ENCODE measurements around the gene PEX10.
A peak's percentile ranks its signal among the peaks of the same experiment; 100 is the strongest.

Gene PEX10

GRCh38 chr1:2412395-2412772 lies at the start of gene PEX10:
Gene PEX10 (minus strand): TSS chr1:2412564. CDS start chr1:2412502, 62 bp downstream.
- Histone ChIP-seq H3K4me1 (ENCODE audit: insufficient read depth, low read length) (peaks cover 42% of the 10 kb centered on the region), H3K9ac (ENCODE audit: low read depth, low read length) (peak within 1 kb of the TSS; percentile 99), H2AFZ (ENCODE audit: low read depth, low read length) (peak within 1 kb of the TSS; percentile 93), H3K27me3 (ENCODE audit: insufficient read depth, low read length, poor library complexity) (no peaks in the 10 kb centered on the region), H3K9me3 (ENCODE audit: insufficient read depth, low read length, severe bottlenecking) (no peaks in the 10 kb centered on the region), H3K79me2 (ENCODE audit: insufficient read depth, low read length) (peaks cover 10% of the 10 kb centered on the region), H3K27ac (ENCODE audit: low read length) (peak within 1 kb of the TSS; percentile 86), H4K20me1 (ENCODE audit: insufficient read depth, low read length) (peaks cover 3% of the 10 kb centered on the region; the same call in 1 of the 2 replicates), H3K4me2 (ENCODE audit: insufficient read depth, low read length) (peak within 1 kb of the TSS; percentile 72), H3K4me3 (ENCODE audit: low read depth in 1 of 2, low read length in 2 of 2) (peak within 1 kb of the TSS; percentile 56 to 99), H3K36me3 (ENCODE audit: insufficient read depth, low read length) (peaks cover 18% of the 10 kb centered on the region)
- TF ChIP-seq CTCF (IDR thresholded peaks at IDR 0.05; ENCODE audit: borderline replicate concordance, extremely low read depth, low read length, poor library complexity, severe bottlenecking) (no peak), EZH2 (IDR thresholded peaks at IDR 0.05; ENCODE audit: borderline replicate concordance, low read depth, low read length, severe bottlenecking) (no peak)
- ATAC-seq (ENCODE audit: insufficient read depth, low read depth) (peak; percentile 84), DNase-seq (peak; percentile 99)

- peaks cover 10% of the 10 kb centered on the region for H4K20me1 ChIP-seq (ENCODE audit: insufficient read depth, low read length)
- H3K9ac ChIP-seq (ENCODE audit: low read depth, low read length), result no peak overlapping the region
- no peak for TF ChIP-seq EZH2 (IDR thresholded peaks at IDR 0.05; ENCODE audit: borderline replicate concordance, low read depth, low read length, severe bottlenecking)
- no peak for TF ChIP-seq CTCF (IDR thresholded peaks at IDR 0.05; ENCODE audit: borderline replicate concordance, extremely low read depth, low read length, poor library complexity, severe bottlenecking)
- no peaks in the 10 kb centered on the region for H3K4me1 ChIP-seq (ENCODE audit: insufficient read depth, low read length)
- no peaks in the 10 kb centered on the region for H3K27me3 ChIP-seq (ENCODE audit: insufficient read depth, low read length, poor library complexity)
- H3K9me3 ChIP-seq (ENCODE audit: insufficient read depth, low read length, severe bottlenecking), result no peaks in the 10 kb centered on the region
- H2AFZ ChIP-seq (ENCODE audit: low read depth, low read length), result no peak overlapping the region
- DNase-seq (no peak), ATAC-seq (ENCODE audit: insufficient read depth, low read depth) (no peak)
- H3K27ac ChIP-seq (ENCODE audit: low read length), result no peak overlapping the region
- H3K79me2 ChIP-seq (ENCODE audit: insufficient read depth, low read length), result no peaks in the 10 kb centered on the region
- H3K4me3 ChIP-seq (ENCODE audit: low read depth in 1 of 2, low read length in 2 of 2), result no peak overlapping the region
- H3K4me2 ChIP-seq (ENCODE audit: insufficient read depth, low read length), result no peak overlapping the region
- no peaks in the 10 kb centered on the region for H3K36me3 ChIP-seq (ENCODE audit: insufficient read depth, low read length)
Measured at GRCh38 chr1:2460996-2461751, 48.8 kb upstream of the PEX10 start.

GRCh38 chr1:2460203-2460602 lies 47.8 kb upstream of the PEX10 start:
- Histone ChIP-seq H2AFZ (ENCODE audit: low read depth, low read length) (no peak overlapping the region), H3K4me2 (ENCODE audit: insufficient read depth, low read length) (no peak overlapping the region), H3K4me3 (ENCODE audit: low read depth in 1 of 2, low read length in 2 of 2) (no peak overlapping the region), H3K9me3 (ENCODE audit: insufficient read depth, low read length, severe bottlenecking) (no peaks in the 10 kb centered on the region), H3K9ac (ENCODE audit: low read depth, low read length) (no peak overlapping the region), H3K27ac (ENCODE audit: low read length) (no peak overlapping the region), H4K20me1 (ENCODE audit: insufficient read depth, low read length) (peaks cover 4% of the 10 kb centered on the region), H3K27me3 (ENCODE audit: insufficient read depth, low read length, poor library complexity) (no peaks in the 10 kb centered on the region), H3K79me2 (ENCODE audit: insufficient read depth, low read length) (no peaks in the 10 kb centered on the region), H3K36me3 (ENCODE audit: insufficient read depth, low read length) (no peaks in the 10 kb centered on the region), H3K4me1 (ENCODE audit: insufficient read depth, low read length) (no peaks in the 10 kb centered on the region)
- no peak for ATAC-seq (ENCODE audit: insufficient read depth, low read depth)
- TF ChIP-seq CTCF (IDR thresholded peaks at IDR 0.05; ENCODE audit: borderline replicate concordance, extremely low read depth, low read length, poor library complexity, severe bottlenecking), result no peak
- TF ChIP-seq EZH2 (IDR thresholded peaks at IDR 0.05; ENCODE audit: borderline replicate concordance, low read depth, low read length, severe bottlenecking), result no peak
- no peak for DNase-seq

All from DND-41 (cell line).